Hindlimb muscle (tissue), 1 donor: ENCODE results near the gene AHCYL1. TPM values are rescaled to one million over a fixed set of nuclear protein-coding genes. Genes with fewer than 3 reads are reported as not detected.

Experiments
- DNase-seq: peaks from one replicate; pipeline ENCODE4 v3.0.0-alpha.2; 2013
- polyA plus RNA-seq: library from polyadenylated mRNA; unstranded; fragments of 120-200 nt; gene quantifications from one replicate; pipeline ENCODE4 v1.2.1, GENCODE V29; 2013; ENCODE audit not compliant: insufficient read length

Gene AHCYL1
- polyA plus RNA-seq, 1 donor: 40.8 TPM

GRCh38 chr1:110064576-110065337 is 80.2 kb downstream of the AHCYL1 start:
- DNase-seq: no peak

GRCh38 chr1:110065841-110066240 is 81.3 kb downstream of the AHCYL1 start:
- DNase-seq: no peak

DNA sequence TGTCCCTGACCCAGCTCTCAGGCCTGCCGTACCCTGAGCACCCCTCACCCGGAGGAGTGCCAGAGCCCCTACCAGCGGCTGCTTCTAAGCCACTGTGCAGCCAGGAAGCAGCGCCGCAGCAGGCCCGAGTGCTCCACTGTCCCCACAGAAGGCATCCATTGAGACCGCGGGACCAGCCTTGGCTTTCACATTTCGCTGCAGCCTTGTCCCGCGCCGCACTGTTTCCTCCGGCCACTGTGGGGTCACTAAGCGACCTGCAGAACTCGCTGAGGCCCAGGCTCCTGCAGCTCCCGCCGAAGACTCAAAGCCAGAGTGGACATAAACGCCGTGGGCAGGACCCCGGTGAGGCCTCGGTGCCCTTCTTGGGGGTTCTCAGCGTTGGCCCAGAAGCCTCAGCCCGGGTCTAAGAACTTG is 82.9 kb downstream of the AHCYL1 start:
- DNase-seq: no peak

GRCh38 chr1:110067893-110068645 is 83.5 kb downstream of the AHCYL1 start:
- peak; percentile 32 for DNase-seq

DNA sequence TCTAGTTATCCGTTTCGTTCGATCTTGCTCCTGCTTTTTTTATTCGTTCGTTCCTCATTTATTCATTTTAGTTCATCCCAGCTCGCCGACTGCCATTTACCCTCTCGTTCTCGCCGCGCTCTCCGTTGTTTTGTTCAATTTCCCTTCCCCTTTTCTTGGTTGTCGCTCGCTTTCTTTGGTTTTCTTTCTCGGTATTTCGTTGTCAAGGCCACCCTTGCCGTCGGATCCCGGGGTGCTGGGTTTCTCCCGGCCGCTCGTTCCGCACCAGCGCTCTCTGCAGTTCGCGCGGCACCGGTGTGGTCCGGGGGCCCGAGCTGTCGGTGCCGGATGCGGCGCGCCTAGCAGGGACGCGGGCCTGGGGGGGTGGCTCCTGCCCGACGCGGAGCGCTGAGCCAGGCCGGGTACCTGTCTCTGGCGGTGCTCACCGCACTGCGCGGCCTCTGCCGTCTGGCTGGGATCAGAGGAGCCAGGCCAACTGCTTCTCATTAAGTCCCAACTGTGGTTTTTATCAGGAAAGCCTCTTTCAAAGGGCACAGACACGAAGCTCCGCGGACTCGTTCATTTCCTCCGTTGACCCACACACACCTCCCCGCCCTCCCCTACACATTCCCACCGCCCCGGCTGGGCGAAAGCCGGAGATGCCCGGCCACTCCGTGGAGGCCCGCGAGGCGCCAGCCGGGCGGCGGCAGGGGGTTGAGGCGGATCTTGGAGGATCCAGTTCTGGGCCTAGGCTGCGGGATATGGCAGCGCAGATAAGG is 84.3 kb downstream of the AHCYL1 start:
- peak; percentile 35 for DNase-seq

DNA sequence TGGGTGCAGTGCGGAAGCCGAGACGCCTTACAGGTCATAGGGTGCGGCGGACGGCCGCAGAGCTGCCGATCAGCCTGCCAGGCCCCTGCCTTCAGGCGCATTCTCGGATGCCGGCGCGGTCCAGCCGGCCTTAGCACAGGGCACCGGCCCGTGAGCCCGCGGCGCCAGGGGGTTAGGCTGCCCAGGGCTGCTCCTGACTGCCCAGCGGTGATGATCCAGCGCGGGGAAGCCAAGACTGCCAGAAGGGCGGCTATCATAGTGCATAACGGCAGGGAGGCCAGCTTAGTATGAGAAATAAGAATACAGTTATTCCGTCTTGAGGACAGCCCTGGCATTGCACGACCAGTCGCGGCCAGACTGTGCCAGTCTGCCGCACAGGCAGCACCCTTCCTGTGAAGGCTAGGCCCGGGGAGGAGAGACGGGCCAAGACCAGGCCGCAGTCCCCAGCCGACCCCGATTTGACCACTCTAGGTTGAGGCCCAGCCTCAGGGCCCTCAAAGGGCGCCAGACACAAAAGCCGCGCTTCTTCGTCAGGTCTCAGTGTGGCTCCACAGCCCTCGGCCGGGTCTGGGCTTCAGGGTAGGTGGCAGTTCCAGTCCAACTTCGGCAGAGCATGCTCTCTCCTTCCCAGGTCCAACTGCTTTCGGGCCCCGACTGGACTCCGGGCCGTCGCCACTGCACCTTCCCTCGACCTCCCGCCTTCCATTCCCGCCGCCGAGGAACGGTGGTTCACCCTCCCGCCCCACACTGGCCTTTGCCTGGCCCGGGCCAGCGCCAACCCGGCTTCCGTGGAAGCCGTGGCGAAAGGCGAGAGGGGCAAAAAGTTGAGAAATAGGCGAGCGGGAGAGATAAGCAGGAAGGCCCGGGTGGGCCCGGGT is 85.1 kb downstream of the AHCYL1 start:
- no peak for DNase-seq

- no peak for DNase-seq
Measured at GRCh38 chr1:110070282-110070669, 85.7 kb downstream of the AHCYL1 start.

DNA sequence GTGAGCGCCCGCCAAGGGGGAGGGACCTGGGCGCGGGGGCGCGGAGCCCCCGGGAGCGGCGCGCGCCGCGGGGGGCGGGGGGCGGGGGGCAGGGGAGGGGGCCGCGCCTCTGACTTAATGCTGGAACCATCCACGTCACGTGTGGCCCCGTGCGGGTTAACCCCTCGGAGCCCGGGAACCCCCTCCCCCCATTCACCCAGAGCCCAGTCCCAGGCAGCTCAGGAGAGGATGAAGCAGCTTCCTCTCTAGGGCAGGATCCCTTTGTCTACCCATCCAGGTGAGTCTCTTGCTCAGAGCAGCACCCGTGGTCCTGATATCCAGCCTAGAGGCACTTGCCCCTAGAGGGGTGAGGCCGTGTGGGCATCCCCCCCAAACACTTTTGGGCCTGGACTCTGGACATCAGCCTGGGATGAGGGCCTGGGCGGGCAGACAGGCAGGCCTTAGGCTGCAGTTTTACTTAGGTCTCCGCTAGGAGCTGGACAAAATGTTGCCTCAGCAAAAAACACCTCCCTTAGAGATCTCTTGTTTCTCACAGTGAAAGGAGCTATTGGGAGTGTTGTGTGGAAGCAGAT is 86.2 kb downstream of the AHCYL1 start, which contains the start of gene ALX3:
Gene ALX3, minus strand, starts transcription at position 2 of the 572 bp plus-strand sequence. CDS start 60 bp downstream, outside the sequence.
- no peak for DNase-seq

Other genes starting within 250 kb of the AHCYL1 start
- gene GSTM3, start 243.7 kb upstream of the AHCYL1 start, polyA plus RNA-seq: 34.4 TPM
- 0.34 TPM for gene EPS8L3, start 220.8 kb upstream of the AHCYL1 start, polyA plus RNA-seq
- 14.4 TPM for gene CSF1, start 73.9 kb upstream of the AHCYL1 start, polyA plus RNA-seq
- 30.6 TPM for gene STRIP1, start 49.9 kb downstream of the AHCYL1 start, polyA plus RNA-seq
- gene ALX3, start 85.9 kb downstream of the AHCYL1 start, polyA plus RNA-seq: not detected
- not detected for gene UBL4B, start 127.7 kb downstream of the AHCYL1 start, polyA plus RNA-seq
- gene SLC6A17, start 165.7 kb downstream of the AHCYL1 start, polyA plus RNA-seq: 0.83 TPM
- 9.2 TPM for gene KCNC4, start 225.5 kb downstream of the AHCYL1 start, polyA plus RNA-seq